ENCODE results near the gene MOB3A. TPM values are rescaled to one million over a fixed set of nuclear protein-coding genes. Genes with fewer than 3 reads are reported as not detected.

The MOB3A gene
- total and polyA plus RNA-seq, 2 of the 13 experiments (the other 11 are each of a cell fraction or from before 2014, with no cell fraction given) = 3.5 to 17.8 TPM

GRCh38 chr19:2051773-2052704 lies 44.1 kb downstream of the MOB3A start (continued):
- TF ChIP-seq ZBTB39 (CRISPR knock-in tag; IDR thresholded peaks at IDR 0.05) (no peak), KLF6 (CRISPR knock-in tag; IDR thresholded peaks at IDR 0.05) (no peak), SPEN (CRISPR knock-in tag; IDR thresholded peaks at IDR 0.05; ENCODE audit: low read depth) (peak; percentile 53), HNRNPL (IDR thresholded peaks at IDR 0.05; ENCODE audit: low read depth, low read length) (peak; percentile 85), NCOA1 (CRISPR knock-in tag; IDR thresholded peaks at IDR 0.05) (0 out of 2 replicates have a peak, but pooled peaks have one; percentile 33), SP5 (CRISPR knock-in tag; IDR thresholded peaks at IDR 0.05; ENCODE audit: borderline replicate concordance, low read depth) (peak; percentile 79; the same call in 1 of the 2 replicates), SAP130 (CRISPR knock-in tag; IDR thresholded peaks at IDR 0.05; ENCODE audit: low read depth) (peak; percentile 42; the same call in 1 of the 2 replicates), ZNF788 (CRISPR knock-in tag; IDR thresholded peaks at IDR 0.05; ENCODE audit: borderline replicate concordance) (no peak; the same call in 1 of the 2 replicates), AFF4 (CRISPR knock-in tag; IDR thresholded peaks at IDR 0.05) (no peak), KMT2B (CRISPR knock-in tag; IDR thresholded peaks at IDR 0.05) (no peak; the same call in 1 of the 2 replicates), SMAD1 (CRISPR knock-in tag; IDR thresholded peaks at IDR 0.05; ENCODE audit: borderline replicate concordance, low read depth) (0 out of 2 replicates have a peak, but pooled peaks have one; percentile 74), RELA (CRISPR knock-in tag; IDR thresholded peaks at IDR 0.05) (peak; percentile 73; the same call in 1 of the 2 replicates), ZNF619 (CRISPR knock-in tag; IDR thresholded peaks at IDR 0.05) (no peak), TERF1 (CRISPR knock-in tag; IDR thresholded peaks at IDR 0.05) (no peak), CHD4 (IDR thresholded peaks at IDR 0.05; ENCODE audit: borderline replicate concordance, low read length) (peak; percentile 90), SRY (CRISPR knock-in tag; IDR thresholded peaks at IDR 0.05) (peak; percentile 24; the same call in 1 of the 2 replicates), NR2F6 (IDR thresholded peaks at IDR 0.05) (no peak; the same call in 1 of the 2 replicates), NR2F6 (CRISPR knock-in tag; IDR thresholded peaks at IDR 0.05) (peak; percentile 8; the same call in 1 of the 2 replicates), ZBTB33 (CRISPR knock-in tag; IDR thresholded peaks at IDR 0.05) (peak; percentile 93), ZNF883 (CRISPR knock-in tag; IDR thresholded peaks at IDR 0.05; ENCODE audit: not compliant biosample characterization) (peak; percentile 8)

Data from HepG2 (cell line).